NCI-H748 (cell line): ENCODE measurements around the gene B4GAT1.

Experiments
- DNase-seq: peaks from one replicate; lab custom pipeline; 2025; ENCODE audit not compliant: unreplicated experiment; lab: John Stamatoyannopoulos, UW

Gene B4GAT1

DNA sequence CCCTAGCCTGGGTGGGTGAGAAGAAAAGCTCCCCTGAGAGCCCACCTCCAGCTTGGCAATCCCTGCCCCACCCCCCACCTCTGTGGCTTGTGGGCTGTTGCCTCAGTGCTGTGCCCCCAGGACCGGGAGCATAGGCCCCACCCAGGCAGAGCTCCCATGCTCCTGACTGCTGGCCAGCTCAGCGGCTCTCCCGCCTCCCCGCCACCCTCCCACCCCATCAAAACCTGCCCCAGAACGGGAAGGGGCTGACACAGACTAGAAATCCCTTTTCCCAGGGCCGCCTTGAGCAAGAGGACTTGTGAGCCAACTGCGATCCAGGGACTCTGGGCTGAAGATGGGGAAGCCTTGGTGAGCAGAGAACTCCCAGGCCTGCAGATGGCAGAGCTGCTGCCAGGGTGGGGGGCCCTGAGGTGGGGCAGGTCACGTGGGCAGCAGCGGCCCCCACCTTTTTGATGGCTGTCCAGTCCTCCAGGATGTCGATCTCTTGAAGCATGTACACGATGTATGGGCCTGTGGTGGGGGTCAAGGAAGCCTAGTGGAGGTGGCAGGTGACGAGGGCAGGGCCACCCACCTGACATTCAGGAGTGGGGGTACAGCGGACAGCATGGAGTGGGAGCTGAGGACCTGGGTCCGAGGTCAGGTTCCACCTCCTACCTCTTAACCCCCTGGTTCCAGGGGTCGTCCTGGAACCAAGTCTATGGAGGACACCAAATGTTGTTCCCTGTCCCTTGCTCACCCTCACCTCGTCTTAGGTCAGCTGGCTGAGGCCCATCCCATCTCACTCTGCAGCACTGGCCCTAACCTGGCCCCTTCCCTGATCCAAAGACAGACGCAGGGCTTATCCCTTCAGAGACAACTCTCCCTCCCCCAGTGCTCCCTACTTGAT is 8.9 kb downstream of the B4GAT1 start:
- DNase-seq: no peak

DNA sequence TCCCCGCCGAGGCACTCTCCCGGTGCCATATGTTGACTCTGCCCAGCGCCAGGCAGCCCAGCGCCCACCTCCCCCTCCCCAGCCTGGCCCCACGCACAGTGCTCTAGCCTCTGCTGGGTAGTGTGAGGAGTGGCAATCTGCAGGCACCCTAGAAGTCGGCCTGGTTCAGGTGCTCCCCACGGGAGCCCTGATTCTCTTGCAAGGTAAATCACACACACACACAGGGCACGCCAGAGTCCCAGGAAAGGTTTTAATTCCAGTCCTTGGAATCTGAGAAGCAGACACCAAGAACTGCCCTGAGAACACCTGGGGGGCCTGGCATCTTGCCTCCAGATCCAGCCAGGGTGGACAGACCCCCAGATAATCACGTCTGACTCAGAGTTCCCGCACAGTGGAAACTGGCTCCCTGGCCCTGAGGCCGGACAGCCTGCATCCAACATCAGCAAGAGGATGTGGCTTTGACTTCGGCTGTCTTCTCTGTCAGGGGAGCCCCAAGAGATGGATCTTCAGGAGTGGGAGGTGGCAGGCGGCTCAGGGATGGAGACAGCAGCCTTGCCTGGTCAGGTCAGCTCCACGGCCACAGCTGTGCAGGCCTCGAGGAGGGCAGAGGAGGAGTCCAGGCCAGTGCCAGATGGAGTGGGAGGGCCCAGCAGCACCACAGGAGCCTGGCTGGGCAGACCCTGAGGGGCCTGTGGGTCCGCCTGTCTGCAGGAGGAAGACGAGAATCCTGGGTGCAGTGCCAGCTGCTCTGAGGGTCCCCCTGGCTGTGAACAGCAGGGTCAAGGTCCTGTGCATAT is 10.1 kb downstream of the B4GAT1 start:
- DNase-seq: no peak

- peak; percentile 45 for DNase-seq
Observed at GRCh38 chr11:66336234-66337102, 11.0 kb downstream of the B4GAT1 start, which contains the start of gene RIN1. TSS of gene RIN1 (minus strand) at chr11:66336434. CDS start at chr11:66336402, 32 bp downstream.

DNA sequence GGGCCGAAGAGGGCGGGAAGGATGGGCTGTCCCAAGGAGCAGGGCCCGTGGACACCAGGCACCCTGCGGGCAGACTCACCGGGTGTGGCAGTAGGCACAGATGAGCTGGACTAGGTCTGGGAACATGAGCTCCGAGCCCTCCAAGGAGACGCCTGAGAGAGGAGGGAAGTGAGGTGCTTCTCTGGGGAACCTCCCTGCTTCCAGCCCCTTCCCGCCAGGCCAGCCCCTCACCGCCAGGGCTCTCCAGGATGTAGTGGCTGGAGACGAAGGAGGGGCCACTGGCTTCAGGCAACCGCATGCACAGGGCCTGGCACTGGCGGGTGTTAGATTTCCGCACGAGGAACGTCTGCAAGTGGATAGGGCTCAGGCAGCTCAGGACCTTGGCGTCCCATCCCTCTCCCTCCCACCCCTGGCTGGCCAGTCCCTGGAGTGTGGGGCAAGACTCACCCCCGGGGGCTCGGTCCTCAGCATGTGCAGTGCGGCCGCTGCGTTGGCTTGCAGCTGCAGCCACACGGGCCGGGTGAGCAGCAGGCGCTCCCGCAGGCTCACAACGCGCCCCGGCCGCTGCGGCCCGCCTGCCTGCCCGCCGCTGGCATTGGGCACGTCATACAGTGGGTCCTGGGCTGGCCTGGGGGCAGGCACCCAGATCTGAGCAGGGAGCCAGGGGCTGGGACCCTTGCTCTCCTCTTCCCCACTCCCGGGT is 11.7 kb downstream of the B4GAT1 start:
- DNase-seq: peak; percentile 13

DNA sequence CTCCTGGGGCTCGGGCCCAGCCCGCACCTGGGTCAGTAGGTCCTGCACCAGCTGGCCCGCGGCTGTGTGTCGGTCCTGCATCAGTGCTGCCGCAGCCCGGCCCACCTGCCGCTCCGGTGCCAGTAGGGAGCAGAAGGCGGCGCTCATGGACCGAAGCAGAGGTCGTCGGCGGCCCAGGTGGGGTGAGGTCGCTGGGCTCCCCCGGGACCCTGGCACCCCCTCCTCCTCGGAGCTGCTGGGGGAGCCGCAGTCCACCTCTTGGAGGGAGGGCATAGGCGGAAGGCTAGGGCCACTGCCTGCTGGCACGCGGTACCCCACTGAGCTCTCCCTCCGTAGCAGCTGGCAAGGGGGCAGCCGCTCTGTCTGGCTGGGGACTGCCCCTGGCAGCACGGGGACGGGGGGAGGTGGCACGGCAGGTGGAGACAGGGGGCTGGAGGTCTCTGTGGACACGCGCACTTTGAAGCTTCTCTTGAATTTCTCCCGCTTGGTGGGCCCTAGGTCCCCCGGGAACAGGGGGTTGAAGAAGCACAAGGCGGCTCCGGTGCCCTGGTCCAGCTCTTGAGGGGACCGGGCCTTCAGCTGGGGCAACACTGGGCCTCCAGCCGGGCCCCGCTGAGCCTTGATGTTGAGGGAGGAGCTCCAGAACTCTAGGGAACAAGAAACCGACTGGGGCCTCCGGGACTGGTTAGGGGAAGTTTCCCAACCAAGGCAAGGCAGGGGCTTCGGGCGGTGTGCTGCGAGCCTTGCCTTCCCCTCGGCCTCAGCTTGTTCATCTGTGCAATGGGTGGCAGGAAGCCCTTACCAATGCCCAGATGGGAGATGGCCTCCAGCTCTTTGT is 12.6 kb downstream of the B4GAT1 start:
- DNase-seq: no peak

DNA sequence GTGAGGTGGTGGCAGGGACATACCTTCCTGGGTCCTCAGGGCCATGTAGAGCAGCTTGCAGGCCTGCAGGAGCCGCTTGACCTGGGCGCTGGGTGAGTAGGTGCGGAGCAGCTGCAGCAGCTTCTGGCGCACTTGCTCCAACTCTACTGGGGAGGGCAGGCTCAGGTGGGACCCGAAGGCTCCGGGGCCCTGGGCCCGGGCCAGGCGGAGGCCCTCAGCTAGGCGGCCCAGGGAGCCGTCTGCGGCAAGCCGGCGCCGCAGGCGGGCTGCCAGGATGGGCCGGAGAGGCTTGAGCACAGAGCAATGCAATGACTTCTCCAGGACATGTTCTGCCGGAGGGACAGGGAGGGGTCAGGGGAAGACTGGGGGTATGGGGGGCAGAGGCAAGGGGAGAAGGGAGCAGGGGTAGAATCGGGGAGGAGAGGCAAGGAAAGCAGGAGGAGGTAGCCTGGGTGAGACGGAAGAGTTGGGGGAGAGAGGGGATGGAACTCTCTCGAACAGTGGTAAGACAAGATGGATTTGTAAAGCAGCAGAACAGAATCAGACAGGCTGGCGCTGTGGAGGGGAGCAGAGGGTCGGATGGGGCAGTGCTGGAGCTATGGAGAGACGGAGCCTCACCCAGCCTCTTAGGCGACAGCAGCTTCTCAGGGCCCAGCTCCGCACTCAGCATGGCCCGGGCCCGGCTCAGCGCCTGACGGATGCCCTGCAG is 13.4 kb downstream of the B4GAT1 start:
- no peak for DNase-seq

GRCh38 chr11:66333220-66333877 is 14.1 kb downstream of the B4GAT1 start:
- DNase-seq: no peak

GRCh38 chr11:66332371-66333219 is 14.8 kb downstream of the B4GAT1 start:
- DNase-seq: no peak

DNA sequence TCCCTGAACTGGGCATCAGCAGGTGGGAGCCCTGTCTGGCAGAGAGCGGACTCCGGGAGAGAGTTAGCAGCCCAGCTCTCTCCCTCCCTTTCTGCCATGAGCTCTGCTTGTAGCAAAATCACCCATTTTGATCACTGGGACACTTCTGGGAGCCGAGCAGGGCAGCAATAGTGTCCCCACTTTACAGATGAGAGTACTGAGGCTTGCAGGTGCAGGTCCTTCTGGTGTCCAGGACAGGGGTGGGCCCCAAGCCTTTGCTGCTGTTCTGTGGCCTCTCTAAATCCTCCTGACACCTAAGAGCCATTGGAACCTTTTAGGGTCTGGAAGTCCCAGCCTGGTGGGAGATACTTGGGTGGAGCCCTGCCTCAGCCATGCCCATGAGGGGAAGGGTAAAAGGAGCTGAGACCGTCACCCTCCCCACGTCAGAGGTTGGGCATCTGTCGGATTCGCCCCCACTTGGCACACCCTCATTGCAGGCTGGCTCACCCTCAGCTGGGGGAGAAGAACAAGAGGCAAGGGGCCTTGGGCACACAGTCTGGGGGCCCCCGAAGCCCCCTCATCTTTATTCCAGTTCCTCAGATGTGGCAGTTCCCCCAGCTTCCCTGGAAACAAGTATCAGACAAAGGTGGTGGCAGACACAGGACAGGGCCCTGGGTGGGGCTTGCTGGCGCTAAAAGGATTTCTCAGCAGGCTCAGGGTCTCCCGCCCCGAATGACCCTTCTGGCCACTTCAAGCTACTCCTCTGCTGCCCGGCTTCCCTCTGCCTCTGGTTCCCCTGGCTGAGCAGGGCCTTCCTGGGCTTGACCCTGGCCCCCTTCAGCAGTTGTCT is 15.7 kb downstream of the B4GAT1 start:
- no peak for DNase-seq

DNA sequence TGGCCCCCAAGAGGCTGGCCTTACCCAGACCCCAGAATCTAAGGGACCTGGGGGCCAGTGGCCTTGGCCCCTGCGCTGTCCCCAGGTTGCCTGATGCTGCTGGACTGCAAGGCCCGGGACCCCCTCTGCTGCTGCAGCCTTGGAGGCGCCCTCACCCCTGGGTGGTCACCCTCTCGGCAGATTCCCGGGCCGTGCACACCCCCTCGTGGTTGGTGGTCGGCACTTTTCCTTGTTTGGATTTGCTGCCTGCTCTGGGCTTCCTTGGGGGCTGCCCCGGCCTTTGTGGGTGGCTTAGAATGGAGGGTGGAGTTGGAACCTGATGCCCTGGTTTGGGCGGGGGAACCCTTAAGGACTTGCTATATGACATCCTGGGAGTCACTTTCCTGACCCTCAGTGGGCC is 16.5 kb downstream of the B4GAT1 start:
- DNase-seq: no peak

DNA sequence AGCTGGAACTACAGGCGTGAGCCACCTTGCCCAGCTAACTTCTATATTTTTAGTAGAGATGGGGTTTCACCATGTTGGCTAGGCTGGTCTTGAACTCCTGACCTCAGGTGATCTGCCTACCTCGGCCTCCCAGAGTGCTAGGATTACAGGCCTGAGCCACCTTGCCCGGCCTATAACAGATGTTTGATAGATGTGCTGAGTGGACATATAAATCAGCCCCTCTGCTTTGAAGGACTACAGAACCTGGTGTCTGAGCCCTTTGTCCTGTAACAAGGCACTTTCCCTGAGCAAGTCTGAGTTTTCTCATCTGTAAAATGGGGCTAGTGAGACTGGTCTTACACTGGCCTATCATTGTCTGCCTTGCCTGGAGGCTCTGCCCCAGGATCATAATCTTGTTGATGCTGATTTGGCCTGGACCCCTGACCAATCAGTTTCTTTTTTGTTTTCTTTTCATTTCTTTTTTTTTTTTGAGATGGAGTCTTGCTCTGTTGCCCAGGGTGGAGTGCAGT is 18.2 kb downstream of the B4GAT1 start:
- DNase-seq: no peak

GRCh38 chr11:66328302-66329144 is 18.9 kb downstream of the B4GAT1 start:
- peak; percentile 70 for DNase-seq

- DNase-seq: no peak
Observed at GRCh38 chr11:66328031-66328301, 19.5 kb downstream of the B4GAT1 start.

- no peak for DNase-seq
Observed at GRCh38 chr11:66327171-66328030, 20.0 kb downstream of the B4GAT1 start.
